Stimulated activated CD4-positive, alpha-beta T cell treated with anti-CD3 and anti-CD28 coated beads, Interleukin-4, amount 100 ng/mL, for 4 hours (primary cell): Measurements from ENCODE around the gene CANT1.

Experiments used
- DNase-seq, 2 experiments: peaks; one replicate each; pipeline ENCODE4 v3.0.0-alpha.2; 2020

The CANT1 gene

DNA sequence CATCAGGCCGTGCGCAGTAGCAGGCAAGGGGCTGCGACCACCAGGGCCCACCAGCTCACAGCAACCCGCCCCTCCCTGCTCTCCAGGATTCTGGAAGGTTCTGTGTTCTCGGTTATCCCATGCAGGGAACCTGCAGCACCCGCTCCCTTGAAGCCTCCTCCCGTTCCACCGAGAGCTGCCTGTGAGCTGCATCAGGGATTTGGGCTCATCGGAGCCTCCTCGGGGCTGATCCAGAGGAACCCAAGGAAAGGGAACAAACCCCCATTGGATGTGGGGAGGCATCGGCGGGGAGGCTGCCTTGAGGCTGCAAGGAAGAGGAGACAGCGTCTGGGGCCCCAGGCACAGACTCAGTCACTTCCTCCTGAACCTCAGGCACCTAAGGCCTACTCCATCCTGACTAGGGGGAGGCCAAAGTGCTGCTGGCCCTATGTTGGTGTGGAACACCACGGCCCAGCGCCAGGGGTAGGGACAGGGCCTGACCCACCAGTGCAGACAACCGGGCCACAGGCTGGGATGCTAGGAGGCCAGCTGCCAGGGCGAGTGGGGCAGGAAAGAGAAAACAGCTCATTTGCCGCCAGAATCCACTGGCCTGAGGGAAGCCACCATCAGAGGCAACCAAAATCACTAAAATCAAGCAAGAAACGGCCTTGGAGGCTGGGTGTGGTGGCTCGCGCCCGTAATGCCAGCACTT, 15.4 kb downstream of the CANT1 start:
- no peak for DNase-seq

DNA sequence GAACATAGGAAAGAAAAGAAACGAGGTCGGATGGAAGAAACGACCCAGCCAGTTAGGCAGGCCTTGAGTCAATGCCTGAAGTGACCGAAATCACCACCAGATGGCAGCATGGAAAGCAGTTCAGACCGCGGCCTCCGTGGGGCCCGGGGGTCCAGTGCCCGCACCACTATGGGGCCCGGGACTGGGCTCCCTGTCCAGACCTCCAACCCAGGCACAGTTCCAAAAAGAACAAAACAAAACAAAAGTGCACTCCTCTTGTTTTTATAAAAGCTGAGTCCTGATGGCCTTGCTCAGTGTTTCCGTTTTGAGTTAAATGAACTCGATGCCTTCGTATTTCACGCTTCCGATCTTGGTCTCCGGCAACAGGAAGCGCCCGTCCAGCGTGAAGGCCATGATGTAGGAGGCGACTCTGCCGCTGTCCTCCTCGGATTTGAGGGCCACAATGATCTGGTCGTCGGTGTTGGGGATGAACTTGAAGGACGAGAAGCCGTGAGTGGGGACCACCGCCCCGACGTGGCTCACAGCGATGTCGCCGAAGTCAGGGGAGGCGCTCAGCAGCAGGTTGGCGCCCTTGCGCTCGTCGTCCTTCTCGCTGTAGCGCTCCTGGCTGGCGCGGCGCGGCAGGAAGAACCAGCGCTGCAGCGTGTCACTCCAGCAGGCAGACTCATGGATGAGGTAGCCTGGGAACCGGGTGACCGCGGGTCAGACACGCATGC, 16.2 kb downstream of the CANT1 start:
- peak; percentile 21 to 54 for DNase-seq

DNA sequence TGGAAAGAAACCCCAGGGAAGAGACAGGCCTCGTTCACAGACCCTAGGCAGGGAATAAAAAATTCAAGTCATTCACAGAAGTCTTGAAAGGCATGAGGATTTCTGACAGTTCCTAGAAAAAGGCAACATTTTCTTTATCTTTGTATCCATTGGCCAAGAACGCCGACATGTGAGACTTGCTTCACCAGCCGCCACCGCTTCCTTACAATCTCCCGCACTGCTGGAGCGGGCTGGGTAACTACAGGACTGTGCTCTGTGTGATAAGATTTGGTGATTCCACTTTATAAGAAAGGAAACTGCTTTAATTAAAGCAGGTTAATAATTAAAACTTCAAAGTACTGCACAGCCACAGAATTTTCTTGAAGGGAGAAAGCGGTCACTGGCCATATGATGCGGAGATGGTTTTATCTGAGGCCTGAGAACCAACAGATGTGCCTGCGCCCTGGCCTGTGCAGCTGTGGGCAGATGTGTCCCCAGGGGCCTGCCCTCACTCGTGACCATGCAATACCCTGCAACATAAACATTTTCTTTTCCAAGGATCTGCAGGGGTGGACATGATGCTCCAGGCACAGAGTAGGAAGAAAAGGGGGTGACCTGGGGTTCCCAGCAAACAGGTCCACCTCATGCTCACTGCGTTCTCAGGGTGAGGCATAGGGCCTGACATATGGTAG, 16.9 kb downstream of the CANT1 start:
- DNase-seq, result no peak

DNA sequence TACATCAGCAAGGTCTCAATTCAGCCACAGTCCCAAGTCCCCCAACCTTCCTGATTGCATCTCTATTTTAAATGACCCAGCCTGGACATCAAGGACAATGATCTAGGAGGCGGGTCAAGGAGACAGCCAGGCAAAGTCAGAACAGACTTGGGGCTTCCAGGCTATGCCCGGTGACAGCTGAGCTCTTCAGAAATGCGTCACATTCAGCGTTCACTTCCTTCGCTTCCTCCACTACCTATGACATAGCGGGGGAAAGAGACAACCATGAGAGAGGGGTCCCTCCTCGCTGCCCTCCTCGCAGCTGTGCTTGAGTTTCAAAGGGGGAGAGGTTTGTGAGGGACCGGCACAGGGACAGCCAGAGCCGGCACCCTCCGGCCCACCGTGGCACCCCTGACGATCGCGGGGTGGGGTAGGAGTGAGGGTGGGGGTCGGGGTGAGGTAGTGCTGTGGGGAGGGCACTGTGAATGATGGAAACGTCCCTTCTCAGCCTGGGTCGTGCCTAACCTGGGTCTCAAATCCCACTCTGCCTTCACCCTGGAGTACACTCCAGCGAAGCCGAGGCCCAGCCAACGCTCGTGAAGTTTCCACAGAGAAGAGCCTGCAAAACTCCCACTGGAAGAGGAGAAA, 17.5 kb downstream of the CANT1 start:
- DNase-seq, result no peak

DNA sequence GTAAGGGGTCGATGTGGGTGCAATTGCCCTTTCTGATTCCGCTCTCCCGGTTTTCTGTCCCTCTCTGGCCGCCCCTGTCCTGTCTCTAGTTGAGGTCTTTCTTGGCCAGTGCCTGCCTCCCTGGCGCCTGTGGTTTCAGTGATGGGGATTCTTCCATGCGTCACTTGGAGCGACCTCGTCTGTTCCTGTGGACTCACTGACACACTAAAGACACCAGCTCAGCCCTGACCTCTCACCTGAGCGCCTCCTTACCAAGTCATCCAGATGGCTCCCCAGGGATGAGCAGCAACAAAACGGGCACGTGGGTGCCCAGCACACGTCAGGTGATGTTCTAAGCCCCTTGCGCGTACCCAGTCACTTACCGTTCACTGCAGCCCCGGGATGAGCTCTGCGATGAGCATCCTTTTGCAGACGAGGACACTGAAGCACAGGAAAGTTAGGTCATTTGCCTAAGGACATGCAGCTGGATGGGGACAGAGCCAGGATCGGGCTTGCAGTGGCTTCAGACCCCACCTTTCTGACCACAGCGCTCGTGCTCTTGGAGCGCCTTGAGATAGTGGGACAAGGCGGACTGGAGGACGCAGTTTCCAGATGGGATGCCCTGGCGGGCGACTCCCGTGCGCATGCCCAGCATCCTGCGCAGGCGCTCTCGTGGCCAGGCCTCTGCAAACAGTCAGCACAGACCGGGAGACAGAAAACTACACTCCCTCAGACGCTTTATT, 18.4 kb downstream of the CANT1 start:
- DNase-seq, result no peak

DNA sequence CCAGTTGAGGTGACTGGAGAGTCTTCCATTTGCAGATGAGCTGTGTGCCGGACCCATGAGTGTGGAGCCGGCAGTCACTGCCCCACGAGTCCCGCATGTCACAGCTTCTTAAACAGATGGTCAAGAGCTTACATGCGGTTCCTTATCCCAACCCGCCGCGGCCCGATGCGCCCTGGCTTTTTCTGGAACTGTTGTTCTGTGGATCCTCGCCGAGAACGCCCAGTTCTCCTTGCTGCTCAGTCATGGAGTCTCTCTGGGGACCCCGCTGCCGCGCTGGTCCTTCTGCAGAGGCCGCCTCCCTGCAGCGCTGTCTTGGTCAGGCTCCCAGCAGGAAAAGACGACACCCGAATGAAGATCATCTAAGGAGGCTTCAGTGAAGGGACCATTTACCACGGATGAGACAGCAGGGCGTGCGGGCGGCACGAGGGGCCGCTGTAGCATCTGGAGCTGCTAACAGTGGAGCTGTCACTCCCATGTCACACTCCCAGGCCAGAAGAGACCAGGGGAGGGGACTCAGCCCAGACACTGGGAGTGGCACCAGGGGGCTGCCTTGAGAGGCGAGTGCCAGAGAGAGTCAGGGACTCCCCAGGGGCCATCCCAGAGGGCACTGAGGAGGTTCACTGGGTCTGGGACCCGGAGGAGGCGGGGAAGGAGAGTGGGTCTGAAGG, 19.1 kb downstream of the CANT1 start:
- no peak for DNase-seq

DNA sequence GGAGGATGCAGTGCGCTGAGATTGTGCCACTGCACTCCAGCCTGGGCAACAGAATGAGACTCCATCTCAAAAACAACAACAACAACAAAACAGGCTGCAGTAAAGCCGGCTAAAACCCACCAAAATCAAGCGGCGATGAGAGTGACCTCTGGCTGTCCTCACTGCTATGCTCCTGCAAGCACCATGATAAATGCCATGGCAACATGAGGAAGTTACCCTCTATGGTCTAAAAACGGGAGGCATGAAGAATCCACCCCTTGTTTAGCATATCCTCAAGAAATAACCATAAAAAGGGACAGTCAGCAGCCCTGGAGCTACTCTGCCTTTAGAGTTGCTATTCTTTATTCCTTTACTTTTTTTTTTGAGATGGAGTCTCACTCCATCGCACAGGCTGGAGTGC, 21.4 kb downstream of the CANT1 start:
- no peak for DNase-seq

DNA sequence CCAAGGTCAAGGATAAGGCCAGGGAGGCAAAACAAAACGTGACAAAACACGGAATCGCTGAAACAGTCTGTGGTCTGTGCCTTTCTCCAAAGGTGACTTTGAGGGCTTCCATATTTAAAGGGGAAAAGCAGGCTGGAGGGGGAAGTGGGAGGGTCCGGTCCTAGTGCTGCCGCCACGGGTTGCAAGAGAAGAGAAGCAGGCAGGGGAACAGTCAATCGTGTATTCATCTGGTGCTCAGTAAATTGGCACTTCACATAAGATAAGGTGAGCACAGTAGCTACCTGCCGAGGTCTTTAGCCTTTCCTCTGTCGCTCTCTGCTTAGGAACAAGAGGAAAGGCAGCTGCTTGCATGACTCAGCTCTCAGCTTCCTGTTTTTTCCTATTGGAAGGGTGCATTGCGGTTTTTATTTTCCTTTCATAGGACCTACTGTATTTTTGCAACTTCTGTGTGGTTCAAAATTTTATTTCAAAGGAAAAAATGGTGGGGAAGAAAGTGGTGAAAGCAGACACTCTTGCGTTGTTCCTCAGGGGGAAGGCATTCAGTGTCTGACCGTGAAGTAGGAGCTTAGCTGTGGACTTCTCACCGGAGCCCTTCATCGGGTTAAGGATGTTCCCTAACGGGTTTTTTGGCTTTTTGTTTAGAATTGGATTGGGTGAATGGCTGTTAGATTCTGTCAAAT, 22.8 kb downstream of the CANT1 start:
- no peak for DNase-seq

DNA sequence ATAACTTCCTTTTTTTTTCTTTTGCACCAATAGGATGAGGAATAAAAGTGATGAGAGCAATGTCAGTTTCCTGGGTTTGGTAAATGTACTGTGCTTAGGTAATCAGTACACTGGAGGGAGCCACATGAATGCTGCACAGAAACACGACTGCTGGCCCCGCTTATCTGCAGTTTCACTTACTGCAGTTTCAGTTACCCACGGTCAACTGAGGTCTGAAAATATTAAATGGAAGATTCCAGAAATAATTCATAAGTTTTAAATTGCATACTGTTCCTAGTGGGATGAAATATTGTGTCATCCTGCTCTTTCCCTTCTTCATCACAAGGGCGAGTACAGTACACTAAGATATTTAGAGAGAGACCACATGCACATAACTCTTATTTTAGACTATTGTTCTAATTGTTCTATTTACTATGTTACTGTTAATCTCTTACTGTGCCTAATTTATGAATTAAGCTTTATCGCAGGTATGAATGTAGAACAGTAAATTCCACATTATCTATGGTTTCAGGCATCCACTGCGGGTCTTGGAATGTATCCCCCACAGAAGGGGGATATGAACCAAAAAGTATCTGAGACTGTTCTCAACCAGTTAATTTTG, 23.4 kb downstream of the CANT1 start:
- no peak for DNase-seq

DNA sequence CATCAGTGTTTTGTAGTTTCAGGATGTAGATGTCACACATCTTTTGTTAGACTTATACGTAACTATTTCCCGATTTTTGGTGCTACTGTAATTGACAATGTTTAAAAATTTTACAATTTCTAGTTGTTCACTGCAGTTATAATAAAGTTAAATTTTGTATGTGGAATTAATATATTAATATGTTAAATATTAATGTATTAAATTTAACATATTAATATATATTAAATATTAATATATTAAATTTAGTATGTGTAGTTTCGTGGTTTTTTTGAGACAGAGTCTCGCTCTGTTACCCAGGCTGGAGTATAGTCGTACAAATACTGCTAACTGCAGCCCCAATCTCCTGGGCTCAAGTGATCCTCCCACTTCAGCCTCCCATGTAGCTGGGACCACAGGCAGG, 24.2 kb downstream of the CANT1 start:
- DNase-seq, result no peak

DNA sequence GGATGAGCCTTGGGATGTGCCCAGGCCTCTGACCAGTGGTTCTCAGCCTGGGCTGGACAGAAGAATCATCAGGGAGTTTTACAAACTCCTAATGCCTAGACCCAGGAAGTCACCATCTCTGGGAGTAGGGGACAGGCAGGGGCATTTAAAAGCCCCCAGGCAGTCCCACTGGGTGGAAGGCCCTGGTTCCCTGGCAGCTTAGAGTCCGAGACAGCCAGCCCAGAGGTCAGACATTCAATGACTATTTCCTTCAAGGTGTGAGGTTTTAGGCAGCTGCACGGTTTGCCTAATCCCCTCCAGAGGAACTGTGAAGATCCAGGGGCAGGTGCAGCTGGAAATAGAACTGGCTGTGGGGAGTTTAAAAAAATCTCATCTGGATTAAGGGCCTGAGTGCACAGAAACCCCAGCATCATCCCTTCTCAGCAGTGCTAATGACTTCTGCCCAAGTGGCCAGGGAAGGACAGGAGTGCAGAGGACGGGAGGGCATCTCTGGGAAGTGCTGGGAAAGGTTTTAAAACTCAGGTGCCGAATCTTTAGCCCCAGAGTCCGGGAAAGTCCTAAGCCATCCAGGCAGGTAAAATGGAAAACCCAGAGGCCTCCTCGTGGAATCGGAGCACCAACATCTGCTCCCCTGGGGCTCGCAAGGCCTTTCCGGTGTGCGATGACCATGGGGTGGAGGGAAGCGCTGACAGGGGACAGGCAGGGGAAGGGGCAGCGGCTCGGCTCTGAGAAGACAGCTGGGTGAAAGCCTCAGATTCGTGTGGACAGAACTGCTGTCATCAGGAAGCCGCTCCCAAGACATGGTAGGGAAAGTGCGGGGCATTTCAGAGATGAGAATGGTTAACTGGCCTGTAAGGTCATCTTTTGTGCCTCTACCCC, 28.3 kb downstream of the CANT1 start:
- no peak for DNase-seq

DNA sequence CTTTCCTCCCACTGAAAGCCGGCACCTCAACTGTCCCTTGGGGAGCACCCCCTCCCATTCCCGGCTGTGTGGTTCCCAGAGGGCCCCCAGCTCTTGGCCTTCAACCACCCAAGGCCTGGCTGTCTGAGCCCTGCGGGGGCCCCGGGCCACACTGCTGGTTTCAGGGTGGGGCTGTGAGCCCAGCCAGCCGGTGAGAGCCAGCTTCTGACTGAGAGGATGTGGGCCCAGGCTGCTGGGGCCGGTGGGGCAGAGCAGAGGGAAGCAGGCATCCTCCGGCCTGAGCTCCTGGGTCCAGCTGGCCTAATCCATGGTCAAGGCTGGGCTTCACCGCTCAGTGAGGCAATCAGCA, 29.0 kb downstream of the CANT1 start:
- no peak for DNase-seq

DNA sequence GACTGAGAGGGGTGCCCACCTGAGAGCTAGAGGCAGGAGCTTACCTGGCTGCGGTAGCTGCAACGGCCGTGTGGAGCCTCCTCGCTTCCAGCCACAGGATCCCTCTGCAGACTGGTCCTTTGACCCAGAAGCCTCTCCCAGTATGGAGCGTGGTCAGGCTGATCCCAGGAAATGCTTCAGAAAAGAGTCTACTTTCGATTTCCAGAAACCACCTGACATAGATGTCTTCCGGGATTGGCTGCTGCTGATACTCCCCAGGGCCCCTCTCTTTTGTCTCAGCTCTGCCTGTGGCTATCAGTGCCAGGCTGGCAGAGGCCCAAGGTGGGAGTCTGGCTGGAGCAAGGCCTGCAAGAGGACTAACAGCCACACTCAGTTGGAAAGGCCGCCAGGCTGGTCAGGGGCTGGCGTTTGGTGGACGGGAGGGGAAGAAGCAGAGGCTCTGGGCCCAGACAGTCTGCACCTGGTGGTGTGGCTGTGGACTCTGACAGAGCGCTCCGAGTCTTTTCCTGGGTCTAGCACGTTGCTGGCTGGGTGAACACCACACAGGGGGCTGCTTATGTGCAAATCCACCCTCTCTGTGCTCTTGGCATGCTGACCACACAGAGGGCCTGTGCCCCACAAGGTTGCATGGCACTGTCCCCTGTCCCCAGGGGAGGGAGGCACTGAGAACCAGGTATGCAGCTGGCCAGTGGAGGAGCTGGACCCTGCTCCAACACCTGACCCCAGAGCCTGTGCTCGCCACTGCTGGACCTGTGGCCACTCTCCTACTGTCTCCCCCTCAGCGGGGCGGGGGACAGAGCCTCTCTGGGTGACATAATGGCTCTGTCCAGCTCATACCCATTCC, 29.6 kb downstream of the CANT1 start, which contains the start of gene LGALS3BP:
Gene LGALS3BP (minus strand): TSS at position 144 of the 844 bp plus-strand sequence. CDS start 2,732 bp downstream, outside the sequence.
- peak; percentile 15 to 19 for DNase-seq

DNA sequence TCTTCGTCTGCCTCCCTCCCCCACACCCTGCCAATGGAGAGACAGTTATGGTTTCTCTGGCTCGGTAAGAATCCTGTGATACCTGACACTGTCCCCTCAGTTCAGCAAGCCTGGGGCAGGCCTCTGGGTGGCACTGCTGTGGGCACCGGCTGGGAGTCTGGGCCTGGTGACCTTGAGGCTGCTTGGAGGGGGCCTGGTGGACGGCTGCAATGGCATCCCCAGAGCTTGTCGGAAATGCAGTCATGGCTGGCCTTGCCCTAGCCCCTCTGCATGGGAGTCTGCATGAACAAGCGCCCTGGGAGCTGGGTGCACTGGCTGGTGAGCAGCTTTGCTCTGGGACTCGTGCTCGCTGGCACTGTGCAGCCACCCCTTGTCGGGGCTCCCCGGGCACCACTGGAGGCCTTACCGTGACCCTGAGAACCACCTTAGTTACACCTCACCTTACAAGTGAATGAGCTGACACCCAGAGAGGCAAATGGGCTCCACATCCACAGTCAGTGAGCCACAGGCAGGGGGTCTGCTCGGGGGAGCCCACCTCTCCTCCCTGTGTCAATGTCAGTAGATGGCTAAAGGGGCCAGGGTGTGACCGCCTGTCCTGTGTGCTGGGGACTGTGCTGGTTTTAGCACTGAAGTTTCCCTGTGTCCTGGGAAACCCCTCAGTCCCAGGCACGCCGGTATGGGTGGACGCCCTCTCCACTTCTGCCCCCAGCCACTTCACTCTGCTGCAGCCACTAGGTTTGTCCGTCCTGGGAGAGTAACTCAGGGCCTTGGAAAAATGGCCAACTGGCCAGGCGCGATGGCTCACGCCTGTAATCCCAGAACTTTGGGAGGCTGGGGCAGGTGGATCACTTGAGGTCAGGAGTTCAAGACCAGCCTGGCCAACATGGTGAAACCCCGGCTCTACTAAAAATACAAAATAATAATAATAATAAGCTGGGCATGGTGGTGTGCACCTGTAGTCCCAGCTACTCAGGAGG, 31.3 kb downstream of the CANT1 start:
- DNase-seq, result no peak

DNA sequence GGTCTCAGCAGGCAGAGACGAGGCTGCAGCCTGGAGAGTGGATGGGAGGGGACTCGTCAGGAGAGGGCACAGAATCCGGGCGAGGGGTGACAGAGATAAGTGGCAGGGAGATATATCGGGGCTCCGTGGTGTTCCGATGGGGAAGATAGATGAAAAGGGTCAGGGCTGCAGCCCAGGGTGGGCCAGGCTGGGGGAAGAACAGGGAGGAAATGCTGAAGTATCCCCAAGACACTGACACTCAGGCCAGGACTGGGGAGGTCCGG, 32.0 kb downstream of the CANT1 start:
- DNase-seq, result no peak

DNA sequence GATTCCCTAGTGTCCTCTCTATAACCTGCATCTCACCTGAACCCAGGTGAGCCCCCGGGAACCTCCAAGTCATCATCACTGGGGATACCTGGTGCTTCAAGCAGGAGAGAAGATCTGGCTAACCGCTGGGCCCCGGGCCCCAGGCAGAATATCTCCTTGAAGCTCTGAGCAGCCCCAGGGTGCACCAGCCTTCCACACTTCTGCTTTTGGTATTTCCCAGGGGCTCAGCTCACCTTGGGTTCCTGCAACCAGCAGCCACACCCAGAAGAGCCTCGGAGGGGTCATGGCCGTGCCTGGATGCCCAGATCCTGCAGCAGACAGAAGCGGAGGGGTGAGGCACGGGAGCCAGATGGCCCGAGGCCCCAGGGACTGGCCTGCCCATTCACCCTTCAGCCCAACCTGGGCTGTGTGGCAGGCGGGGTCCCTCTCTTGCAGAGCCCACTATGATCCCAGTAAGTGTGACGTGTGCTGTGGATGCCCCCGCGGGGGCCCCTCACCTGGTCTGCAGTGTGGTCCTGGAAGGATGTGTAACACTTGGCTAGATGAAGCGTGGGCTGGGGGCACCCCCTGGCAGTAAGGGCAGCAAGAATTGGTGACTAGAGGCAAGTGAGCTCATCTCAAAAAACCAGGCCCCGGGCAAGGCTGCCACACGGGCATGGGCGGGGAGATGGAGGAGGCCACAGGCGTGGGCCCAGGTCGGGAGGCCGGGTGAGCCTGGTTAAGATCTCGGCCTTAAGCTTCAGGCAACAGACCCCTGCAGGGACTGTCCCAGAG, 32.5 kb downstream of the CANT1 start:
- DNase-seq, result no peak
